Activated T-cell treated with anti-CD3 and anti-CD28 coated beads, Interleukin-2, amount 50 U/mL, for 72 hours (primary cell): ENCODE data around the gene ELMO1. TPM values are rescaled to one million over a fixed set of nuclear protein-coding genes. Genes with fewer than 3 reads are reported as not detected.

ENCODE experiments used
- ATAC-seq, 2 donors: fragments of 150-1000 bp; cut with Tn5 transposase; replicated peaks in 1 of 2; 2 replicates each; pipeline ENCODE4 v1.10.0; 2021; ENCODE audit warnings: moderate library complexity in 2 of 2, mild to moderate bottlenecking in 1 of 2
- DNase-seq, 2 donors: peaks; one replicate each; pipeline ENCODE4 v3.0.0; 2021 to 2022; ENCODE audit warnings: mixed read lengths in 1 of 2
- H3K27ac Mint-ChIP-seq: one replicate; pipeline ENCODE4 v1.8.0; 2022; ENCODE audit warnings: mild to moderate bottlenecking, moderate library complexity, mixed read lengths
- H3K27me3 Mint-ChIP-seq: one replicate; pipeline ENCODE4 v1.8.0; 2022; ENCODE audit warnings: low read depth, mixed read lengths
- H3K36me3 Mint-ChIP-seq, 2 donors: one replicate each; pipeline ENCODE4 v1.8.0; 2022; ENCODE audit warnings: mixed read lengths in 2 of 2, mild to moderate bottlenecking in 1 of 2; ENCODE audit not compliant: insufficient read depth in 2 of 2
- H3K4me1 Mint-ChIP-seq: one replicate; pipeline ENCODE4 v1.8.0; 2022; ENCODE audit warnings: low read depth, mixed read lengths
- H3K4me3 Mint-ChIP-seq, 2 donors: one replicate each; pipeline ENCODE4 v1.8.0; 2022; ENCODE audit warnings: mild to moderate bottlenecking in 2 of 2, mixed read lengths in 2 of 2, moderate library complexity in 2 of 2
- H3K9me3 Mint-ChIP-seq, 2 donors: one replicate each; pipeline ENCODE4 v1.8.0; 2022; ENCODE audit warnings: mixed read lengths in 2 of 2
- total RNA-seq, 2 donors: library from RNA; stranded (reverse); gene quantifications; one replicate each; pipeline ENCODE4 v1.2.3, GENCODE V29; 2022

Gene ELMO1
- total RNA-seq, 2 donors from 2014 or later: 97.2 to 113 TPM

GRCh38 chr7:36868727-36869411 lies 579.8 kb downstream of the ELMO1 start:
- Mint-ChIP-seq H3K4me1 (peaks cover 18% of the 10 kb centered on the region), H3K27ac (no peak overlapping the region), H3K36me3 (peaks cover 12 to 35% of the 10 kb centered on the region in 2 donors), H3K4me3 (no peak overlapping the region), H3K9me3 (no peaks in the 10 kb centered on the region), H3K27me3 (no peaks in the 10 kb centered on the region)
- DNase-seq (no peak), ATAC-seq (no peak)

- DNase-seq: no peak
- Mint-ChIP-seq H3K4me3 (no peak overlapping the region), H3K9me3 (peaks cover 0 to 1% of the 10 kb centered on the region in 2 donors), H3K4me1 (peaks cover 15% of the 10 kb centered on the region), H3K27me3 (no peaks in the 10 kb centered on the region), H3K36me3 (peaks cover 7 to 43% of the 10 kb centered on the region in 2 donors), H3K27ac (peak overlapping the region; percentile 26)
- peak in 1 of 2 donors; percentile 19 for ATAC-seq
Observed at GRCh38 chr7:36865019-36865418, 583.6 kb downstream of the ELMO1 start.

GRCh38 chr7:36863901-36864701 lies 584.6 kb downstream of the ELMO1 start:
- Mint-ChIP-seq H3K27ac (peak overlapping the region; percentile 64), H3K9me3 (peaks cover 0 to 1% of the 10 kb centered on the region in 2 donors), H3K36me3 (peaks cover 5 to 49% of the 10 kb centered on the region in 2 donors), H3K4me3 (no peak overlapping the region), H3K27me3 (no peaks in the 10 kb centered on the region), H3K4me1 (peaks cover 15% of the 10 kb centered on the region)
- no peak for DNase-seq
- peak in 1 of 2 donors; percentile 66 for ATAC-seq

GRCh38 chr7:36862771-36863261 lies 585.8 kb downstream of the ELMO1 start:
- Mint-ChIP-seq H3K4me3 (no peak overlapping the region), H3K27me3 (no peaks in the 10 kb centered on the region)

GRCh38 chr7:36861656-36862055 lies 587.0 kb downstream of the ELMO1 start:
- H3K27me3 Mint-ChIP-seq: no peaks in the 10 kb centered on the region
- no peak for ATAC-seq
- peaks cover 9 to 53% of the 10 kb centered on the region in 2 donors for H3K36me3 Mint-ChIP-seq
- H3K4me3 Mint-ChIP-seq: no peak overlapping the region
- DNase-seq: no peak
- peaks cover 0 to 4% of the 10 kb centered on the region in 2 donors for H3K9me3 Mint-ChIP-seq
- peaks cover 15% of the 10 kb centered on the region for H3K4me1 Mint-ChIP-seq
- peak overlapping the region; percentile 64 for H3K27ac Mint-ChIP-seq

More at GRCh38 chr7:36862771-36863261, 585.8 kb downstream of the ELMO1 start:
- Mint-ChIP-seq H3K4me1 (peaks cover 15% of the 10 kb centered on the region), H3K9me3 (peaks cover 0 to 4% of the 10 kb centered on the region in 2 donors), H3K27ac (no peak overlapping the region), H3K36me3 (peaks cover 9 to 55% of the 10 kb centered on the region in 2 donors)
- DNase-seq: no peak
- no peak for ATAC-seq

GRCh38 chr7:36860681-36861080 lies 588.0 kb downstream of the ELMO1 start:
- Mint-ChIP-seq H3K27me3 (no peaks in the 10 kb centered on the region), H3K36me3 (peaks cover 9 to 56% of the 10 kb centered on the region in 2 donors), H3K9me3 (peaks cover 0 to 4% of the 10 kb centered on the region in 2 donors), H3K27ac (no peak overlapping the region), H3K4me1 (peaks cover 15% of the 10 kb centered on the region), H3K4me3 (no peak overlapping the region)
- ATAC-seq: no peak
- DNase-seq: no peak

GRCh38 chr7:36855330-36855729 lies 593.3 kb downstream of the ELMO1 start:
- H3K4me3 Mint-ChIP-seq: no peak overlapping the region
- H3K27ac Mint-ChIP-seq: no peak overlapping the region
- H3K36me3 Mint-ChIP-seq: peaks cover 19 to 61% of the 10 kb centered on the region in 2 donors
- H3K4me1 Mint-ChIP-seq: peaks cover 25% of the 10 kb centered on the region
- peaks cover 1 to 4% of the 10 kb centered on the region in 2 donors for H3K9me3 Mint-ChIP-seq
- no peaks in the 10 kb centered on the region for H3K27me3 Mint-ChIP-seq
- no peak for DNase-seq
- no peak for ATAC-seq

- Mint-ChIP-seq H3K27ac (no peak overlapping the region), H3K9me3 (peaks cover 3 to 4% of the 10 kb centered on the region in 2 donors), H3K4me3 (no peak overlapping the region), H3K27me3 (no peaks in the 10 kb centered on the region), H3K36me3 (peaks cover 19 to 54% of the 10 kb centered on the region in 2 donors), H3K4me1 (peaks cover 25% of the 10 kb centered on the region)
- no peak for DNase-seq
- no peak for ATAC-seq
Observed at GRCh38 chr7:36854652-36855051, 594.0 kb downstream of the ELMO1 start.

GRCh38 chr7:36852931-36853330 lies 595.7 kb downstream of the ELMO1 start:
- Mint-ChIP-seq H3K4me1 (peaks cover 25% of the 10 kb centered on the region), H3K4me3 (peak overlapping the region in 1 of 2 donors; percentile 11), H3K27me3 (no peaks in the 10 kb centered on the region), H3K36me3 (peaks cover 19 to 43% of the 10 kb centered on the region in 2 donors), H3K9me3 (peaks cover 4 to 5% of the 10 kb centered on the region in 2 donors), H3K27ac (no peak overlapping the region)
- DNase-seq (no peak), ATAC-seq (no peak)

- H3K4me1 Mint-ChIP-seq: peaks cover 25% of the 10 kb centered on the region
- peak overlapping the region; percentile 13 for H3K27ac Mint-ChIP-seq
- H3K4me3 Mint-ChIP-seq: peak overlapping the region; percentile 30 to 41
- DNase-seq (peak; percentile 15 to 22), ATAC-seq (peak; percentile 82 to 89)
- H3K9me3 Mint-ChIP-seq: peaks cover 5 to 9% of the 10 kb centered on the region in 2 donors
- no peaks in the 10 kb centered on the region for H3K27me3 Mint-ChIP-seq
- H3K36me3 Mint-ChIP-seq: peaks cover 22 to 43% of the 10 kb centered on the region in 2 donors
Observed at GRCh38 chr7:36852017-36852416, 596.6 kb downstream of the ELMO1 start.

GRCh38 chr7:36851382-36851781 lies 597.3 kb downstream of the ELMO1 start:
- H3K27ac Mint-ChIP-seq: peak overlapping the region; percentile 31

GRCh38 chr7:36847946-36848345 lies 600.7 kb downstream of the ELMO1 start:
- ATAC-seq (no peak), DNase-seq (no peak)
- peak overlapping the region; percentile 1 for H3K27ac Mint-ChIP-seq
- peaks cover 18 to 25% of the 10 kb centered on the region in 2 donors for H3K36me3 Mint-ChIP-seq
- no peaks in the 10 kb centered on the region for H3K27me3 Mint-ChIP-seq
- H3K4me1 Mint-ChIP-seq: peaks cover 21% of the 10 kb centered on the region
- no peak overlapping the region for H3K4me3 Mint-ChIP-seq
- H3K9me3 Mint-ChIP-seq: peaks cover 11 to 17% of the 10 kb centered on the region in 2 donors

More at GRCh38 chr7:36851382-36851781, 597.3 kb downstream of the ELMO1 start:
- ATAC-seq: peak; percentile 61 to 63
- peak; percentile 11 to 19 for DNase-seq
- H3K36me3 Mint-ChIP-seq: peaks cover 25 to 46% of the 10 kb centered on the region in 2 donors
- peaks cover 7 to 13% of the 10 kb centered on the region in 2 donors for H3K9me3 Mint-ChIP-seq
- H3K27me3 Mint-ChIP-seq: no peaks in the 10 kb centered on the region
- peaks cover 25% of the 10 kb centered on the region for H3K4me1 Mint-ChIP-seq
- H3K4me3 Mint-ChIP-seq: peak overlapping the region; percentile 30 to 41

GRCh38 chr7:36844374-36844773 lies 604.3 kb downstream of the ELMO1 start:
- ATAC-seq (no peak), DNase-seq (no peak)
- Mint-ChIP-seq H3K27me3 (no peaks in the 10 kb centered on the region), H3K36me3 (peaks cover 13 to 15% of the 10 kb centered on the region in 2 donors), H3K4me1 (no peaks in the 10 kb centered on the region), H3K9me3 (peaks cover 9 to 14% of the 10 kb centered on the region in 2 donors), H3K27ac (no peak overlapping the region), H3K4me3 (no peak overlapping the region)
